Measurements from ENCODE around the gene C1orf185. TPM values are rescaled to one million over a fixed set of nuclear protein-coding genes. Genes with fewer than 3 reads are reported as not detected.

C1orf185 gene
- total RNA-seq, 4 donors from 2014 or later: not detected

DNA sequence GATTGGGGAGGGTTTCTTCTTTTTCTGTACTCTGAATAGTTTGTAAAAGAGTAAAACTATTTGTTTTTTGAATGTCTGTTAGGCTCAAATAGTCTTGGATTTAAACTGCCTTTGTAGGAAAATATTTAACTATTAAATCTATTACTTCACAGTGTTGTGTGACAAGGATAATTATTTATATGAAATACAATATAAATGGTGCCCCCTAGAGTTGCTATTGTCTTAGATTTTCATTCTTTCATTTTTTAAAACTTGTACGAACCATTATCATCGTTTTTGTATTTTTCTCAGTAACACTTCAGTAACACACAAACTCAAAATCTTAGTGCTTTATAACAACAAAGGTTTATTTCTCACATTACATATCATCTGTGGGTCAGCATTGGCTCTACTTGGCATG is 37.4 kb downstream of the C1orf185 start:
- TF ChIP-seq, protein P1, sequence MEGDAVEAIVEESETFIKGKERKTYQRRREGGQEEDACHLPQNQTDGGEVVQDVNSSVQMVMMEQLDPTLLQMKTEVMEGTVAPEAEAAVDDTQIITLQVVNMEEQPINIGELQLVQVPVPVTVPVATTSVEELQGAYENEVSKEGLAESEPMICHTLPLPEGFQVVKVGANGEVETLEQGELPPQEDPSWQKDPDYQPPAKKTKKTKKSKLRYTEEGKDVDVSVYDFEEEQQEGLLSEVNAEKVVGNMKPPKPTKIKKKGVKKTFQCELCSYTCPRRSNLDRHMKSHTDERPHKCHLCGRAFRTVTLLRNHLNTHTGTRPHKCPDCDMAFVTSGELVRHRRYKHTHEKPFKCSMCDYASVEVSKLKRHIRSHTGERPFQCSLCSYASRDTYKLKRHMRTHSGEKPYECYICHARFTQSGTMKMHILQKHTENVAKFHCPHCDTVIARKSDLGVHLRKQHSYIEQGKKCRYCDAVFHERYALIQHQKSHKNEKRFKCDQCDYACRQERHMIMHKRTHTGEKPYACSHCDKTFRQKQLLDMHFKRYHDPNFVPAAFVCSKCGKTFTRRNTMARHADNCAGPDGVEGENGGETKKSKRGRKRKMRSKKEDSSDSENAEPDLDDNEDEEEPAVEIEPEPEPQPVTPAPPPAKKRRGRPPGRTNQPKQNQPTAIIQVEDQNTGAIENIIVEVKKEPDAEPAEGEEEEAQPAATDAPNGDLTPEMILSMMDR (IDR thresholded peaks at IDR 0.05; ENCODE audit: low read depth): no peak

- TF ChIP-seq, protein P1 (IDR thresholded peaks at IDR 0.05; ENCODE audit: low read depth): no peak
These were observed 45.4 kb downstream of the C1orf185 start for GRCh38 chr1:51147394-51147793.

DNA sequence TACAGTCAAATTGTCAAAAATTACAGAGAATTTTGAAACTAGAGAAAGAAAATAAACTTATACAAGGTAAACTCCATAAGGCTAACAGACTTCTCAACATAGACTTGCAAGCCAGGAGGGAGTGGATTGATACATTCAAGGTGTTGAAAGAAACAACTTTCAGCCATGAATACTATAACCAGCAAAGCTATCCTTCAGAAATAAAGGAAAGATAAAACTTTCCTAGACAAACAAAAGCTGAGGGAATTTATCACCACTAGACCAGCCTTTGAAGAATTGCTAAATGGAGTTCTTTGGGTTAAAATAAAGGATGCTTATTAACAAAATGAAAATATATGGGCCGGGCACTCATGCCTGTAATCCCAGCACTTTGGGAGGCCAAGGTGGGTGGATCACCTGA is 52.7 kb downstream of the C1orf185 start:
- TF ChIP-seq, protein P1 (IDR thresholded peaks at IDR 0.05; ENCODE audit: low read depth): no peak

- TF ChIP-seq, protein P1 (IDR thresholded peaks at IDR 0.05; ENCODE audit: low read depth): no peak
These were observed 54.7 kb downstream of the C1orf185 start for GRCh38 chr1:51156752-51157151.

DNA sequence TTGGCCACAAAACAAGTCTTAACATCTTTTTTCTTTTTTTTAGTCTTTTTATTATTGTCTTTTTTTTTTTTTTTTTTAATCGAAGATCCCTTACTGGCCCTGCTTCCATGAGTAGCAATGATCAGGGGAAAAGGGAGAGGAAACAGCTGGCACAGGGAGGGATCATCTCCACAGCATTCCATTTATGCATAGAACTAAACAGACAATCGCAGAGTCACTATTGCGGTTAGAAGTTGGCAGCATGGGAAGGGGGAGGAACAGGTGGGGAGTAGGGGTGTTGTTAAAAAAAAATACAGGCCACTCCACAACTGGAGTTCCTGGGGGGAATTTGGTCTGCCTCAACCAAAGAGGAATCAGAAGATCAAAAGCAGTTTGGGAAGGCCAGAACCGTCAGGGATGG is 55.4 kb downstream of the C1orf185 start:
- TF ChIP-seq, protein P1 (IDR thresholded peaks at IDR 0.05; ENCODE audit: low read depth): no peak

- TF ChIP-seq, protein P1 (IDR thresholded peaks at IDR 0.05; ENCODE audit: low read depth): no peak
These were observed 56.2 kb downstream of the C1orf185 start for GRCh38 chr1:51158263-51158662.

GRCh38 chr1:51165540-51165939 is 63.5 kb downstream of the C1orf185 start:
- TF ChIP-seq, protein P1 (IDR thresholded peaks at IDR 0.05; ENCODE audit: low read depth): no peak

Measured in subcutaneous adipose tissue (tissue), 4 donors.